HFFc6 (cell line): ENCODE measurements around the gene LGALSL. TPM values are rescaled to one million over a fixed set of nuclear protein-coding genes. Genes with fewer than 3 reads are reported as not detected.

Source experiments
- DNase-seq: peaks from one replicate; pipeline ENCODE4 v3.0.0-alpha.2; 2018
- H3K27ac Mint-ChIP-seq: 2 replicates; pipeline ENCODE4 v1.8.0; 2020; ENCODE audit warnings: mild to moderate bottlenecking, mixed read lengths
- H3K27me3 Mint-ChIP-seq: 2 replicates; pipeline ENCODE4 v1.8.0; 2021; ENCODE audit warnings: mild to moderate bottlenecking, moderate library complexity, mixed read lengths; ENCODE audit not compliant: insufficient read depth
- H3K36me3 Mint-ChIP-seq: 2 replicates; pipeline ENCODE4 v1.8.0; 2021; ENCODE audit warnings: low read depth, mixed read lengths
- H3K4me1 Mint-ChIP-seq: 2 replicates; pipeline ENCODE4 v1.8.0; 2020; ENCODE audit warnings: low read depth, mixed read lengths
- H3K4me3 Mint-ChIP-seq: 2 replicates; pipeline ENCODE4 v1.8.0; 2020; ENCODE audit warnings: mild to moderate bottlenecking, moderate library complexity, mixed read lengths
- H3K9me3 Mint-ChIP-seq: 2 replicates; pipeline ENCODE4 v1.8.0; 2020; ENCODE audit warnings: mild to moderate bottlenecking, mixed read lengths
- CTCF ChIP-seq: fragments of 200-600 bp; sonication (generic); IDR thresholded peaks from 2 replicates; pipeline ENCODE4 v1.5.0; 2021; ENCODE audit warnings: antibody characterized with exemption, mild to moderate bottlenecking
- total RNA-seq, 6 experiments: library from RNA; stranded (reverse); fragmentation: NEBNext Ultra II Directional; extraction: Animal tissue kit (Norgen Biotek cat#: 25700); gene quantifications; 2 replicates in 1 of 6; 3 replicates in 5 of 6; pipeline ENCODE4 v1.2.3, GENCODE V29; 2021

The LGALSL gene
- total RNA-seq, 6 experiments from 2014 or later = 0.64 to 2.1 (median 0.82) TPM

GRCh38 chr2:64485331-64485730 lies 31.4 kb downstream of the LGALSL start:
- no peak for DNase-seq
- TF ChIP-seq CTCF = no peak
- no peaks in the 10 kb centered on the region for H3K9me3 Mint-ChIP-seq
- H3K27ac Mint-ChIP-seq = no peak overlapping the region
- H3K4me3 Mint-ChIP-seq = no peak overlapping the region
- H3K27me3 Mint-ChIP-seq = peaks cover 21% of the 10 kb centered on the region
- no peaks in the 10 kb centered on the region for H3K36me3 Mint-ChIP-seq
- peaks cover 15% of the 10 kb centered on the region for H3K4me1 Mint-ChIP-seq

GRCh38 chr2:64485961-64486360 lies 32.0 kb downstream of the LGALSL start:
- Mint-ChIP-seq H3K9me3 (no peaks in the 10 kb centered on the region), H3K27ac (no peak overlapping the region), H3K4me3 (no peak overlapping the region), H3K27me3 (peaks cover 18% of the 10 kb centered on the region), H3K36me3 (no peaks in the 10 kb centered on the region), H3K4me1 (peaks cover 15% of the 10 kb centered on the region)
- DNase-seq = peak; percentile 4
- no peak for TF ChIP-seq CTCF

- peaks cover 13% of the 10 kb centered on the region for H3K27me3 Mint-ChIP-seq
- H3K4me3 Mint-ChIP-seq = no peak overlapping the region
- H3K4me1 Mint-ChIP-seq = peaks cover 27% of the 10 kb centered on the region
- DNase-seq = no peak
- H3K9me3 Mint-ChIP-seq = no peaks in the 10 kb centered on the region
- H3K27ac Mint-ChIP-seq = no peak overlapping the region
- H3K36me3 Mint-ChIP-seq = no peaks in the 10 kb centered on the region
- no peak for TF ChIP-seq CTCF
These were observed 33.5 kb downstream of the LGALSL start for GRCh38 chr2:64487256-64488049.

- DNase-seq = peak; percentile 28
- no peak overlapping the region for H3K4me3 Mint-ChIP-seq
These were observed 34.4 kb downstream of the LGALSL start for GRCh38 chr2:64488050-64488974.

More at GRCh38 chr2:64488050-64488974, 34.4 kb downstream of the LGALSL start:
- peaks cover 15% of the 10 kb centered on the region for H3K27me3 Mint-ChIP-seq
- no peaks in the 10 kb centered on the region for H3K36me3 Mint-ChIP-seq
- H3K27ac Mint-ChIP-seq = no peak overlapping the region
- H3K4me1 Mint-ChIP-seq = peaks cover 20% of the 10 kb centered on the region
- TF ChIP-seq CTCF = peak; percentile 99
- H3K9me3 Mint-ChIP-seq = no peaks in the 10 kb centered on the region
